DMS 273 (cell line): ENCODE results near the gene OPCML.

Source experiments
- DNase-seq: peaks from one replicate; lab custom pipeline; 2025; ENCODE audit not compliant: unreplicated experiment; lab: John Stamatoyannopoulos, UW

OPCML gene

DNA sequence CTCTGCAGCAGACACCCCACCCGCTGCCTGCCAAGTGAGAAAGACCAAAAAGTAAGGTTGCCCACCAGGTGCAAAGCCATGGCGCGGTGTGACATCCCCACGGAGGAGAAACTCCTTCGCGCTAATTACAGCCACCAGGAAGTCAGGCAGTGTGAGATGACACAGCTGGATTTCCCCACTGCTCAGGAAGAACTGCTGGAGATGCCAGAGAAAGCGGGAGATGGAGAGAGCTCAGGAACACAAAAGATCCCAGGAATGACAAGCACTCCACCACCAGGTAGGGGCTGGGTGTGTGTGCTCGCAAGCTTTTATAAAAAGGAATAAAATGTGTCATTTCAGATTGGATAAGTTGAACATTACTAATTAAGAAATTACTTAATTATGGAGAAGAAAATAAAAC, 292.7 kb downstream of the OPCML start:
- DNase-seq = no peak

DNA sequence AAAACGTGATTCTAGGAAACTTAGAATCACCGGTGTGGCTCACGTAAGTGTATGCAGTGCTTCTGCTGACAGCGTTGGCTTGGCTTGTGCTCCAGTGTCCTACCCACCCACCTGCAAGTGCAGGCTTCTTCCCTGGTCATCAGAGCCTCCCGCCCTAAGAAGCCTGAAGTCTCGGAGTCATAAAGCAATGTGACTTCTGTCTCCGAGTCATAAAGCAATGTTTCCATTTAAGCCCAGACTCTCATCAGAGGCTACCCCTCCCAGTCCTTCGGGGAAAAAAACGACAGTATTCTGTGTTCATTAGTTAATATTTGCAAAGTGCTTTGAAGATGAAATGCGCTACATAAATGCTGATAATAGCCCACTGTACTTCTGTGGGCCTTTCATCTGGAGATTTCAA, 293.8 kb downstream of the OPCML start:
- DNase-seq = no peak

DNA sequence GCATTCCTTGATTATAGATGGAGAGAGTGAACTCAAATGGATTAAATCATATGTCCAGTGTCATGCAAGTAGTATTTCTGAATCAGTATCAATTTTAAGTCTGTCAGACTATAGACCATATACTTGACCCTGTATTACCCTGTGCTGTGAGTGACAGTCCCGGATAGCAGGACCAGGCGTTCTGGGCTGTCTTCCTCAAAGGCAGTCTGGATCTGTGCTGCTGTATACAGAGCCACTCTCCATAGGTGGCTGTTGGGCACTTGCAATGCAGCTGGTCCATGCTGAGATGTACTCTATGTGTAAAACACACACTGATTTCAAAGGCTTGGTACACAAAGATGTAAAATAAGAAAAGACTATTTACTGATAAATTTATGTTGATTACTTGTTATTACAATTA, 294.3 kb downstream of the OPCML start:
- DNase-seq = no peak

- no peak for DNase-seq
These were observed 296.9 kb downstream of the OPCML start for GRCh38 chr11:133235381-133235780.

DNA sequence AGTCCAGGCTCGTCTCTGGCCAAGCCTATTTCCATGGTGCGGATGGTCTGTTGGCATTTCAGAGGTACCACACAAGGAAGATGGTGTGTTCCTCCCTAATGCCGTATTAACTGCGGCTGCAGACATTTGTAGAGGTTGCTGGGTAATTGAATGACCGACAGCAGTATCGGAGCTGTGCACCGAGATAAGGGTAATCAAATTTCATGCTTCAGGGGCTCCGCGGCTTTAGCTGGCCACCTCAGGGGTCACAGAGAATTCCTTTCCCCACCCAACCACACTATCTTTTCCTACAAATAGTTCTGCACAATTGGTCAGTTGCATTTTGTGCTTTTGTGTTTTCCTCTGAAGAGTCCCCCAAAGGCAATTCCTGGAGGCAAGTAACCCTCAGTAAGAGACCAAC, 297.4 kb downstream of the OPCML start:
- DNase-seq = no peak

- DNase-seq = no peak
These were observed 299.6 kb downstream of the OPCML start for GRCh38 chr11:133232665-133233064.

DNA sequence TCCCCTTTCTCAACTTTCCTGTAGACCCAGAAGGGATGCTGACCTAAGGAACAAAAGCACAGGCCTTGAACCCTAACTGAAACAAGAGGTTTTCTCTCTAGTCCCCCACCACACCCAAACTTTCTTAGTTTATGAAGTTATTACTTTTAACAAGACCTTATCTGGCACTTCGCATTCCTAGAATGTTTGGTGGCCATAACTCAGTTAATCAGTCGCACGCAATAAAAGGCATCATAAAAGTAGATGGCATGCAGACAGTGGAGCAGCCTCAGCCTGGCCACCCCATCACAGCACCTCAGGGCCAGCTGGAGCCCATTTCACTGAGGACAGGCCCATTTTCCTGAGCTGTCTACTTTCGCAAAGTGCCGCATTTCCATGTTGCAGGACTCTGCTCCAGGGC, 301.9 kb downstream of the OPCML start:
- DNase-seq = no peak

- DNase-seq = peak; percentile 53
These were observed 303.6 kb downstream of the OPCML start for GRCh38 chr11:133228471-133229329.

GRCh38 chr11:133227632-133228111, 304.6 kb downstream of the OPCML start:
- no peak for DNase-seq

- DNase-seq = no peak
These were observed 308.0 kb downstream of the OPCML start for GRCh38 chr11:133224271-133224670.

DNA sequence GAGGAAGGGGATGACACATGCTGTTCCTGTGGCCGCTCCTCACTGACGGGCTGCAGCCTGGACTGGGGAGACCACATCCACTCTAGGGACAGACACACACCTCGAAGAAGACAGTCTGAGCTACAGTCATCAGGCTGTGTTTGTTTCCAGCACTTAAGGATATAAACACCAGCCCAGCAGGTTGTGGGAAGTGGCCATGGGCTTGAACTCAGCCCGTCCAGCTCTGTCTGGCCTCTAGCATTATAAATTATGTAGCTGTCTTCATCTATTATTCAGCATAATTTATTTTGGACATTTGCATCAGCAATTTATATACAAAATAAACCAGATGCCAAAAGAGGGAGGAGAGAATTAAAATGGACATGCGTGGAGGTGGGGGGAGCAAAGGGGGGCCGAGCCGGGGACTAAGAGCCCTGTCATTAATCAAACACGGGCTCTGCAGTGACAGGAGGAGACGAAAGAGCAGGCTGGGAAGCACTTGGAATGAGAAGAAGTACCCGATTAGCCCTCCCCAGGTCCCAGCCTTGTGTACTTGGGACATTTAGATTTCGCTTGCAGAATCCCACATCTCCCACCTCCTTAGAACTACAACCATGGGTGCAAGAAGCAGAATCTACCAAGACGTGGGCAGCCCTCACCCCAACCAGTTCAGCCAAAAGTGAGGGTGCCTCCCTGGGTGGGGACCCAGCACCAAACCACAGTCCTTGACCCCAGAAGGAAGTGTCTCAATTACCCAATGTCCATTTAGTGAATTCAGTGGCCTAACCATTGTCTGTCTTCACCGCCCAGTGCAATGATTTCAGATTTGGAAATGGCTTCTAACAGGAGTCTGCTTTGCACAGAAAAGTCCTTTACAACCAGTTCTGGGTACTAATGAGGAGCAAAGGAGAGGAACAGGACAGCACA, 309.6 kb downstream of the OPCML start:
- no peak for DNase-seq

DNA sequence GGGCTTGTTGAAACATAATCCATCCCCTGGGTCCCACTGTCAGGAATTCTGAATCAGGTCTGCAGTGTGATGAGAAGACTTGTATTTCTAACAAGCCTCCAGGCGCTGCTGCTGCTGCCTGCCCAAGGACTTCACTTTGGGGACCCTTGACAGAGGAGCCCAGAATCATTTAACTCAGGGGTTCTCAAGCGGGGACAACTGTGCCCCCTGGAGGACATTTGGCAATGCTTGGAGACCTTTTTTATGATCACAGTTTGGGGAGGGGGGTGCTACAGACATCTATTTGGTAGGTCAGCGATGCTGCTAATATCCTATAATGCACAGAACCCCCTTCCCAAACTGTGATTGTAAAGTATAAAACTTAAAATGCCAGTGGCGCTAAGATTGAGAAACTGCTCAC, 312.8 kb downstream of the OPCML start:
- DNase-seq = no peak

DNA sequence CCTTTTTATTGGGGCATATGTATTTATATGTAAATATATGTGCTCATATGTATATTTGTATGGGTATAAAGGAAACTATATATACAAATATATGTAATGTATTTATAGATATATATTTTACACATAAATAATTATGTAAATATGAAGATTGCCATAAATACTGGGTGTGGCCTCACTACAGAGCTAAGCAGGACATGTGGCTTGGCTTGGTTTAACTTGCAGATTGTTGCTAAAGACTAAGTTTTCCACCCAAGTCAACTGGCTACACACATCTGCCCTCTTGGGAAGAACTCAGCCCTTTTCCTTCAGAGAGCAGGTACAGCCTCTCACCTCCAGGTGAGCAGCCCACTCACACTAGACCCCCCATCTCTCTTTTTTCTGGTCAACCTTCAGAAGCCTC, 315.5 kb downstream of the OPCML start:
- DNase-seq = no peak

DNA sequence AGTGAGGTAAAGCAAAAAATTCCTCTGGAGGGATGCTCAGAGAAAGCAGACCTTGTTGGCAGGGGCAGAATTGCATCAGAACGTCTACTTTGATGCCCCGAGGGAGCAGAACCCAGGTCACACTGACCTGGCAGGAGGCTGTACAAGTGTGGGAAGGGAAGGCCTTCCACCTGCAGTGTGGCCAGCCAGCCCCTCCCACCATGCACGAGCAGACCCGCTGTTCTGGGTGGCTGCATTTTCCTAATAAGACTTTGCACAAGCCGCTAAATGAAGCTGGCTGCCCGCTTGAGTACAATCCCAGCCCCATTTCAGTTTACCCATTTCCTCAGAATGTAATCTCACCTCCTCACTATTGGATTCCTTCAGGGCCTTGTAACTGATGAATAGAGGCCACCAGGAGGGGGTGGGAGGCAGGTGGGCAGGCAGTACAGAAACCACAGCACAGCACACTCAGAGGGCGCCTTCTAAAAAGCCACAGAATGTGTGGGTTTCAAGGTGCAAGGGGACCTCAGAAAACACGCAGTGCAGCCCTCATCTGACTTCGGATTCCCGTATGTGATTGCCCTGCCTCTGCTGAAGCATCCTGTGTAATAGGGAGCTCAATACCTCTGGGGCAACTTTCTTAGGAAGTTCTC, 316.6 kb downstream of the OPCML start:
- DNase-seq = no peak

- DNase-seq = no peak
These were observed 317.7 kb downstream of the OPCML start for GRCh38 chr11:133214646-133215045.

DNA sequence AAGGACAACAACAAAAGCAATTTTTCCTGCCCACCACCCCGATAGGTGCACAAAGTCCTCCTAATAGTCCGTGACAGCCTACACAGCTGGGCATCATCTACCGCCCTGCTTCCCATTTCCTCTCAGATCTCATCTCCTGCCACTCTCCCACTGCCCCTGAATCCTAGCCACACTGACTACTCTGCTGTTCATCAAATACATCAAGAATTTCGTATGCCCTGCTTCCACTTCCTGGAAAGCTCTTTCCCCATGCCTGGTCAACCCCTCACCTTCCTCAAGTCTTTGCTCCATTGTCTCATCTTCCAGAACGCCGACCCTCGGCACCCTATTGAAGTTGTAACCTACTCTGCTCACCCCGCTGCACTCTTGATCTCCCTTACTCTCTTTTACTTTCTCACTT, 320.1 kb downstream of the OPCML start:
- no peak for DNase-seq

GRCh38 chr11:133207995-133208394, 324.3 kb downstream of the OPCML start:
- DNase-seq = no peak

DNA sequence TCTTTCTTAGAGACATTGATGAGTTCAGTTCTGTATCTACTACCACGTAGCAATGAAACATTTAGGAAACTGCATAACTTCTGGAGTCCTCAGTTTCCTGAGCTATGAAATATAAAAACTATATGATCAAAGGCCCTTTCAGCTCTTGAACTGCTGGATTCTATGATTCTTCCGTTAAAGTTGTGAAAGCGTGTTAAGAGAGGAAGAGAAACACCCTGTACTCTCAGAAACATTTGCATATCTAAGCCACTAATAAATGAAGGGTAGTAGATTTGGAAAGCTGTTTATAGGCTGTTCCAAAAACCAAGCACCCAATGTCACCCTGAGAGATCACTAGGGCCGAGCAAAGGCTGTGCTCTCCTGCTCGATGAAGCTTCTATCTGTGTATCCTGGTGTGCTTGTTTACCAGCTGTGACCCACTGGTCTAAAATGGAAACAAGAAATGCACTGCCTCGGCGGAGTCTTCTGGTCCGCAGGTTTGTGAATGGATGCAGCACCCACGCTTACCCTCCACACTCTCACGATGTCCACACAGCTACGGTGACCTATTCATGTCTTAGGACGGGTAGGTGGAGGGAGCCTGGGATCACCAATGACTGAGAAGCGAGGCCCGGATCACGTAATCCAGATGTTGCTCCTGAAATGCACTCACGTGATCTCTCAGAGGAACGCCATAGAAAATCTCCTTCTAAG, 325.8 kb downstream of the OPCML start:
- DNase-seq = no peak

DNA sequence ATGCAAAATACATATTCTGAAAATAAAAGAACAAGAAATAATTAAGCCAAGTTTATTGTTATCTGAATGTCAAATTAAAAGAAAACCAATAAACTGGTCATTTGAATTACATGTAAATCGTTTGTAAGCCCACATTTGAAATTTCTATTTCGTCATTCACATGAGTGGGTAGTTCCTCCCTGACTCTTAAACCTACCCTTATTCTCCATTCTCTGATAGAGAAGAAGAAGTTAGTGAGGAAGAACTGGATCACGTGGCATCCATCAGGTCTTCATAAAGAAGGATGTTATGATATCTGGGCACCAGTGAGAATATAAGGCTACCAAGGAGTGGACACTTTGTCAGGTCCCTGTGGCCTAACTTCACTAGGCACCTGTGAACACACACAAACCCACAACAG, 328.1 kb downstream of the OPCML start:
- no peak for DNase-seq

DNA sequence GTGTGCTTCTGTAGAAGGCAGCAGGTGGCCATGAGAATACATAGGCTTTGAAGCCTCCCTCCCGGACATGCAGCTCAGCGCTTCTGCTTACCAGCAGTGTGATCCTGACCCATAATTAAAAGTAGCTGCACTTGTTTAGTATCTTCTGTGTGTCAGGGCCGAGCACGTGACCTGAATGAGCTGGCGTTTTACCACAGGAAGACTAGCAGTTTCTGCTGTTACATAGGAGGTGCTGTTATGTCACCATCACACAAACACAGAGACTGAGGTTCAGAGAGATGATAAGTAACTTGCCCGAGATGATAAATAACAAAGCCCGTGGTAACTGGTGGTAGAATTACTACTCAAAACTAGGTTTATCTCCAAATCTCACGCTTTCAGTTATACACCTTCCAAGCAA, 329.5 kb downstream of the OPCML start:
- DNase-seq = no peak

DNA sequence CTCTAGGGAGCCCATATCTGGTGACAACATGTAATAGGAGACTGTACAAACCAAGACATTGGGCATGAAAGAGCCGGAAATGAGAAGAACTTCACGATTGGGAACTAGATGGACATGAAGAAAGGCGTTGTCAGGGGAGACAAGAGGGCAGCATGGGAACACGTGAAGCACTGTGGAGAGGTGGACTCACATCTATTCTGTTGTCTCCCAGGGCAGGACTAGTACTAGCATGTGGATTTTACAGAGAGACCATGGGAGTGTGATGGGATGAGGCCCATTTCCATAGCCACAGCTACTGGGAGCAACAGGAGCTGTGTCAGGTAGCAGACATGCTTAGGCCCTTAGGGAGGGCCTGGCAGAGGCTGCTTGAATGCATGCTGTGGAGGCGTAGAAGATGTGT, 333.9 kb downstream of the OPCML start:
- DNase-seq = no peak
